Muscle layer of colon (tissue), 2 donors: ENCODE data around the gene SLC35G3.
"Not testable (repeated sequence)": the region's sequence is repeated elsewhere in the genome, so short reads cannot be mapped to it uniquely, and the experiment has no call there.

Experiments
- H3K27ac ChIP-seq: one replicate; pipeline ENCODE4 v1.7.0; 2013; ENCODE audit warnings: low read depth, mild to moderate bottlenecking, low read length, moderate library complexity
- H3K27me3 ChIP-seq, 2 donors: one replicate each; pipeline ENCODE4 v1.7.0; 2013; ENCODE audit warnings: low read length in 2 of 2, mild to moderate bottlenecking in 2 of 2; ENCODE audit not compliant: insufficient read depth in 2 of 2, control insufficient read depth in 1 of 2
- H3K36me3 ChIP-seq: one replicate; pipeline ENCODE4 v1.7.0; 2013; ENCODE audit warnings: mild to moderate bottlenecking, low read length; ENCODE audit not compliant: insufficient read depth
- H3K4me1 ChIP-seq: one replicate; pipeline ENCODE4 v1.7.0; 2013; ENCODE audit warnings: mild to moderate bottlenecking, low read length; ENCODE audit not compliant: insufficient read depth
- H3K4me3 ChIP-seq, 2 donors: one replicate each; pipeline ENCODE4 v1.7.0; 2013; ENCODE audit warnings: low read length in 2 of 2, low read depth in 1 of 2, mild to moderate bottlenecking in 1 of 2, moderate library complexity in 1 of 2
- H3K9ac ChIP-seq: one replicate; pipeline ENCODE4 v1.7.0; 2013; ENCODE audit warnings: low read length
- H3K9me3 ChIP-seq: one replicate; pipeline ENCODE4 v1.7.0; 2013; ENCODE audit warnings: mild to moderate bottlenecking, low read length
- donor health status: abdominal sarcoma.
- donor health status: Adenocarcinoma of cecum.

The SLC35G3 gene

DNA sequence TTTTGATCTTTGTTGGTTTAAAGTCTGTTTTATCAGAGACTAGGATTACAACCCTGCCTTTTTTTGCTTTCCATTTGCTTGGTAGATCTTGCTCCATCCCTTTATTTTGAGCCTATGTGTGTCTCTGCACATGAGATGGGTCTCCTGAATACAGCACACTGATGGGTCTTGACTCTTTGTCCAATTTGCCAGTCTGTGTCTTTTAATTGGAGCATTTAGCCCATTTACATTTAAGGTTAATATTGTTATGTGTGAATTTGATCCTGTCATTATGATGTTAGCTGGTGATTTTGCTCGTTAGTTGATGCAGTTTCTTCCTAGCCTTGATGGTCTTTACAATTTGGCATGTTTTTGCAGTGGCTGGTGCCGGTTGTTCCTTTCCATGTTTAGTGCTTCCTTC is 8.4 kb upstream of the SLC35G3 start:
- not testable (repeated sequence) for H3K4me1 ChIP-seq, H3K36me3 ChIP-seq, H3K4me3 ChIP-seq, H3K9me3 ChIP-seq, H3K27me3 ChIP-seq, H3K9ac ChIP-seq, H3K27ac ChIP-seq

DNA sequence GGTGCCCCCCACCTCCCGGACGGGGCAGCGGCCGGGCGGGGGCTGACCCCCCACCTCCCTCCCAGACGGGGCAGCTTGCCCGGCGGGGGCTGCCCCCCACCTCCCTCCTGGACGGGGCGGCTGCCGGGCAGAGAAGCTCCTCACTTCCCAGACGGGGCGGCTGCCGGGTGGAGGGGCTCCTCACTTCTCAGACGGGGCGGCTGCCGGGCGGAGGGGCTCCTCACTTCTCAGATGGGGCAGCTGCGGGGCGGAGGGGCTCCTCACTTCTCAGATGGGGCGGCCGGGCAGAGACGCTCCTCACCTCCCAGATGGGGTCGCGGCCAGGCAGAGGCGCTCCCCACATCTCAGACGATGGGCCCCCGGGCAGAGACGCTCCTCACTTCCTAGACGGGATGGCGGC is 869 bp upstream of the SLC35G3 start:
- not testable (repeated sequence) for H3K9me3 ChIP-seq, H3K36me3 ChIP-seq, H3K4me1 ChIP-seq, H3K4me3 ChIP-seq, H3K27ac ChIP-seq, H3K9ac ChIP-seq, H3K27me3 ChIP-seq

DNA sequence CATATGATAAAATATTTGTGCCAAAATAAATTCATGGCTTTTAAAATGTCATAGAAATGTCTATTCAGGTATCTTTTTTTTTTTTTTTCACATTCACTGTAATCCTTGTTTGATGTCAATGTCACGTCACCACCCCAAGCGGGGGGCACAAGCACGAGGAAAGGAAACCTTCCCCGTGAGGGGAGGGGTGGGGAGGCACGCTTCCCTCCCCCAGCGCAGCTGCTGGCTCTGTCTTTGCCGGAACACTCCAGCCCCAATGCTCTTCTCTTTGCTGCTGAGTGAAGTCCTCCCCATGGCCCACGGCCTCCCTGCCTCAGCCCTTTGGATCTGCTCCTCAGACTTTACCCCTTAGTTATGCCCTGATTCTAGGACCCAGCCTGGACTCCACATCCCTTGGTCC is 1.5 kb downstream of the SLC35G3 start:
- H3K4me1 ChIP-seq, result no peaks in the 10 kb centered on the region
- no peaks in the 10 kb centered on the region for H3K36me3 ChIP-seq
- H3K9me3 ChIP-seq, result no peaks in the 10 kb centered on the region
- no peaks in the 10 kb centered on the region for H3K27me3 ChIP-seq
- H3K4me3 ChIP-seq, result no peak overlapping the region
- H3K9ac ChIP-seq, result no peak overlapping the region
- H3K27ac ChIP-seq, result no peak overlapping the region

DNA sequence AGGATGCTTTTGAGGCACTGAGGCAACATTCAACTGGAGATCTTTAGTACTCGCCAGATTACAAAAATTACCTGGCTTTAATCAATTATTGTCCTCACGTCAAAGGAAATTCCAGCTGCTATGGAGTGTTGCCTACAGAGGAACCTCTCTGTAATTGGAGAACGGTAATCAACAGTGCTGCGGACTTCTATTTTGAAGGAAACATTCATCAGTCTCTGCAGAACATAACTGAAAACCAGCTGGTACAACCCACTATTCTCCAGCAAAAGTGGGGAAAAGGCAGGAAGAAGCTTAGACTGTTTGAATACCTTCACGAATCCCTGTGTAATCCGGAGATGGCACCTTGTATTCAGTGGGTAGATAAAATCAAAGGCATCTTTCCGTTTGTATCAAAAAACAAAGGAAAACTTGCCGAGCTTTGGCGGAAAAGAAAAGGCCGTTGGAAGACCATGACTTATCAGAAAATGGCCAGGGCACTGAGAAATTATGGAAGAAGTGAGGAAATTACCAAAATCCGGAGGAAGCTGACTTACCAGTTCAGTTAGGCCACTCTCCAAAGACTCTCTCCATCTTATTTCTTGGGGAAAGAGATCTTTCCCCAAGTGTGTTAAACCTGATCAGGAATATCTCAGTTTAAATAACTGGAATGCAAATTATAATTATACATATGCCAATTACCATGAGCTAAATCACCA is 3.0 kb downstream of the SLC35G3 start:
- no peak overlapping the region for H3K9ac ChIP-seq
- no peaks in the 10 kb centered on the region for H3K4me1 ChIP-seq
- no peaks in the 10 kb centered on the region for H3K9me3 ChIP-seq
- H3K27me3 ChIP-seq, result no peaks in the 10 kb centered on the region
- H3K36me3 ChIP-seq, result no peaks in the 10 kb centered on the region
- no peak overlapping the region for H3K27ac ChIP-seq
- no peak overlapping the region for H3K4me3 ChIP-seq

DNA sequence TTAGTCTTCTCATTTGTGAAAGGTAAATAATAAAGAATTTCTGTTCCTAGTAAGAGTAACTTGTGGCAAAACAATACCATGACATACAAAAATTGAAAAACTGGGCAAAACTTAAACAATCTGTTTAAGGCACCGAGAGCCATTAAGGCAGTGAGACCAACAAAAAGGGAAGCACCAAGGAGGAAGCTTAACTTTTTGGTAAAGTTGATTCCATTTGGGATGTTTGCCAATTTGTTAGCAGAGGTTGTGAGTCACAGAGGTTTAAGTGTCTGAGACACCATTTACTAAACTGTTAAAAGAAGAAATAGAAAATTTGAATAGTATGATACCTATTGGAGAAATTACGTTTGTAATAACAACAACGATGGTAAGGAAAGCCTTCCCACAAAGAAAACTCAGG is 4.9 kb downstream of the SLC35G3 start:
- no peak overlapping the region for H3K9ac ChIP-seq
- no peaks in the 10 kb centered on the region for H3K27me3 ChIP-seq
- H3K4me3 ChIP-seq, result no peak overlapping the region
- H3K36me3 ChIP-seq, result no peaks in the 10 kb centered on the region
- H3K4me1 ChIP-seq, result no peaks in the 10 kb centered on the region
- H3K27ac ChIP-seq, result no peak overlapping the region
- H3K9me3 ChIP-seq, result no peaks in the 10 kb centered on the region

DNA sequence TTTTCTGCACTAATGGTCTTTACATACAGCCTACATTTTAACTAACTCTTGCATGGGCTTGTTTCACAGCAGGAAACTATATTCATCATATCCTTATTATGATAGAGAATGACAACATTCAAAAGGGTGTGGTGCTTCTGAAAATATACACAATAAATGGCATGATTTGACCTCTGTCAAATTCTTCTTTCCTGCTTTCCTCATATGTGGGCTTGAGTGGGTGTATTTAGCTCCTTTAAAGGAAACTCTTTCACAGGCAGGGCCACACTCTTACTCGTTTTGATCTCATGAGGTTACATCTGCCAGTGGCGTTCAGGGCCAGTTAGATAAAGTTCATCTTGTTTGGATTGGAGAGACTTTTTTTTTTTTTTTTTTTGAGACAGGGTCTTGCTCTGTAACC is 6.1 kb downstream of the SLC35G3 start:
- H3K27me3 ChIP-seq, result no peaks in the 10 kb centered on the region
- no peak overlapping the region for H3K4me3 ChIP-seq
- H3K27ac ChIP-seq, result no peak overlapping the region
- no peaks in the 10 kb centered on the region for H3K36me3 ChIP-seq
- H3K9ac ChIP-seq, result no peak overlapping the region
- no peaks in the 10 kb centered on the region for H3K9me3 ChIP-seq
- H3K4me1 ChIP-seq, result no peaks in the 10 kb centered on the region

DNA sequence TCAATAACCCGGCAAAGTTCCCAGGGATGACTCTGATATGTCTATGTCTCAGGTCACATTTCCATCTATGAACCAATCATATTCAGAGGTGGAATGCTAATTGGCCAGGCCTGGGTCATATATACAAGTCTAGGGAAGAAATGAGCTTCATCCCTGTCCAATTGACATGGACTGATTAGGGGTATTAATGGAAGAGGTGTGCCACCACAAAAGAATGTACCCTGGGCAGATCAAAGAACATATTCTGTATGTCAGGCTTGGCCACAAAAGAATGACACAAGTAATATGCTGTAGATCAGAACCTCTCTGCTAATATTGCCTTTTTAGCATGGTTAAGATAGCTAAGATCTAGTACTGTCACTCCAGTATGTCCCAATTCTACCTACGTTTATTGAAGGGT is 6.7 kb downstream of the SLC35G3 start:
- no peak overlapping the region for H3K4me3 ChIP-seq

DNA sequence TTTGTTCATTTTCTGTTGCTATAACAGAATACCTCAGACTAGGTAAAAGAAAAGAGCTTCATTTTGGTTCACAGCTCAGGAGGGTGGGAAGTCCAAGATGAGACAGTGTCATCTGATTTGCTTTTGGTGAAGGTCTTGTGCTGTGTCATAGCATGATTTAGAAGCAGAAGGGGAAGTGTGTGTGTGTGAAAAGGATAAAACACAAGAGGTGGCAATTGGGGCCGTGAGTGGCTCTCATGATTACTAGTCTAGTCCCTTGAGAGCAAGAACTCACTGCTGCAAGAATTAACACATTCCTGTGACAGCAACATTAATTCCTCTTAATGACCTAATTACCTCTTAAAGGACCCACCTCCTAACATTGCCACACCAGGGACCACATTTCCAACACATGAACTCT is 8.3 kb downstream of the SLC35G3 start:
- H3K4me3 ChIP-seq, result no peak overlapping the region
- no peak overlapping the region for H3K27ac ChIP-seq
- no peaks in the 10 kb centered on the region for H3K36me3 ChIP-seq
- H3K4me1 ChIP-seq, result no peaks in the 10 kb centered on the region
- H3K9me3 ChIP-seq, result no peaks in the 10 kb centered on the region
- no peaks in the 10 kb centered on the region for H3K27me3 ChIP-seq
- no peak overlapping the region for H3K9ac ChIP-seq

More for the DNA sequence above, 6.7 kb downstream of the SLC35G3 start:
- no peak overlapping the region for H3K27ac ChIP-seq
- no peaks in the 10 kb centered on the region for H3K4me1 ChIP-seq
- no peaks in the 10 kb centered on the region for H3K9me3 ChIP-seq
- no peak overlapping the region for H3K9ac ChIP-seq
- no peaks in the 10 kb centered on the region for H3K36me3 ChIP-seq
- H3K27me3 ChIP-seq, result no peaks in the 10 kb centered on the region

DNA sequence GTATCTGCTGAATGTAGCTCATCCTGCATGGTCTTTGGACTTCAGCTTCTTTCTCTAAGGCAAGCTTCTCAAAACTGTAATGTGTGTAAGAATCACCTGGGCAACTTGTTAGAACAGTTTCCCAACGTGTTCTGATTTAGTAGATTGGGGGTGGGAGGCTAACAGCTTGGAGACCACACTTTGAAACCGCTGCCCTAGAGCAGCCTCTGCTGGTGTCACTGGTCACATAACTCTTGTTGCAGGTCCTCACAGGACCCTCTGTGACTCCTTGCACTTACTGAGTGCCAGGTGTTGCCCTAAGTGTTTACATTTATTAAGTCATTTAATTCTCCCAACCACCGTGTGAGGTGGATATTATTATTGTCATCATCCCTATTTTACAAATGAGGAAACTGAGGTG is 9.9 kb downstream of the SLC35G3 start:
- no peaks in the 10 kb centered on the region for H3K4me1 ChIP-seq
- H3K36me3 ChIP-seq, result no peaks in the 10 kb centered on the region
- H3K4me3 ChIP-seq, result no peak overlapping the region
- no peak overlapping the region for H3K9ac ChIP-seq
- H3K9me3 ChIP-seq, result no peaks in the 10 kb centered on the region
- H3K27ac ChIP-seq, result no peak overlapping the region
- no peaks in the 10 kb centered on the region for H3K27me3 ChIP-seq

DNA sequence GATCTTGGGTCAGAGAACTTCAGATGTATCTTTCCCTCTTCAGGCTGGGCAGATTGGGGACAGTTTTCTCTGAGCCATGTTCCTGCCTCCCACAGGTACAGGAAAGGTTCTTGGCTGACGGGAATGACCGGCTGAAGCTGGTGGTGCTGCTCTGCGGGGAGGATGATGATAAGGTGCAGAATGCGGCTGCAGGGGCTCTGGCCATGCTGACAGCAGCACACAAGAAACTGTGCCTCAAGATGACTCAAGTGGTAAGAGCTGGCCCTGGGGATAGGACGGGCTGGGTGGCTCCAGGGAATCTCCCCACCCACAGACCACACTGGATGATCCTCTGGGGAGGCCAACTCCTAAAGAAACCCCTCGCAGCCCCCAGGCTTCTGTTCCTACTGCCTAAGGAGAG is 10.9 kb downstream of the SLC35G3 start:
- no peaks in the 10 kb centered on the region for H3K9me3 ChIP-seq
- H3K27ac ChIP-seq, result no peak overlapping the region
- no peak overlapping the region for H3K4me3 ChIP-seq
- no peak overlapping the region for H3K9ac ChIP-seq
- no peaks in the 10 kb centered on the region for H3K4me1 ChIP-seq
- no peaks in the 10 kb centered on the region for H3K27me3 ChIP-seq
- H3K36me3 ChIP-seq, result no peaks in the 10 kb centered on the region

DNA sequence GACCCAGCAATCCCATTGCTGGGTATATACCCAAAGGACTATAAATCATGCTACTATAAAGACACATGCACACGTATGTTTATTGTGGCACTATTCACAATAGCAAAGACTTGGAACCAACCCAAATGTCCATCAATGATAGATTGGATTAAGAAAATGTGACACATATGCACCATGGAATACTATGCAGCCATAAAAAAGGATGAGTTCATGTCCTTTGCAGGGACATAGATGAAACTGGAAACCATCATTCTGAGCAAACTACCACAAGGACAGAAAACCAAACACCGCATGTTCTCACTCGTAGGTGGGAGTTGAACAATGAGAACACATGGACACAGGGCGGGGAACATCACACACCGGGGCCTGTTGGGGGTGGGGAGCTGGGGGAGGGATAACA is 14.8 kb downstream of the SLC35G3 start:
- not testable (repeated sequence) for H3K9ac ChIP-seq, H3K4me1 ChIP-seq, H3K36me3 ChIP-seq, H3K27ac ChIP-seq, H3K4me3 ChIP-seq, H3K9me3 ChIP-seq, H3K27me3 ChIP-seq

DNA sequence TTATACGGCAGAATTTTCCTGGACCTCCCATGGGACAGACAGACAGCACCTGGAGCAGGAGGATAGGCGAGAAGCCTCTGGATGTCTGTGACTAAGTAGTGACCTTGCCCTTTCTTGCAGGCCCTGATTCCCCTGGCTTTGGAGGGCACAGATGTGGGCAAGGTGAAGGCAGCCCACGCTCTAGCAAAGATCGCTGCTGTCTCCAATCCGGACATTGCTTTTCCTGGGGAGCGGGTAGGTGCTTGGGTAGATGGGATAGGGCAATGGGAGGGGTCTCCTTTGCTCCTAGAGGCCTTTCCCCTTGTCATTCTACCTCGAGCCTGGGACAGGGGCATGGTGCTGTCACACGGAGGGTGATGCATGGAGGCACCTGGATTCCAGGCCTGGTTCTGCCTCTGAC is 17.3 kb downstream of the SLC35G3 start:
- Histone ChIP-seq H3K9me3 (no peaks in the 10 kb centered on the region), H3K4me3 (no peak overlapping the region), H3K9ac (no peak overlapping the region), H3K27ac (no peak overlapping the region), H3K27me3 (no peaks in the 10 kb centered on the region), H3K4me1 (no peaks in the 10 kb centered on the region), H3K36me3 (no peaks in the 10 kb centered on the region)
